DMS53 (cell line): ENCODE data around the gene ATOSB.
"Not testable (repeated sequence)": the region's sequence is repeated elsewhere in the genome, so short reads cannot be mapped to it uniquely, and the experiment has no call there.

Source experiments
- DNase-seq: peaks from one replicate; lab custom pipeline; 2025; lab: John Stamatoyannopoulos, UW

The ATOSB gene

DNA sequence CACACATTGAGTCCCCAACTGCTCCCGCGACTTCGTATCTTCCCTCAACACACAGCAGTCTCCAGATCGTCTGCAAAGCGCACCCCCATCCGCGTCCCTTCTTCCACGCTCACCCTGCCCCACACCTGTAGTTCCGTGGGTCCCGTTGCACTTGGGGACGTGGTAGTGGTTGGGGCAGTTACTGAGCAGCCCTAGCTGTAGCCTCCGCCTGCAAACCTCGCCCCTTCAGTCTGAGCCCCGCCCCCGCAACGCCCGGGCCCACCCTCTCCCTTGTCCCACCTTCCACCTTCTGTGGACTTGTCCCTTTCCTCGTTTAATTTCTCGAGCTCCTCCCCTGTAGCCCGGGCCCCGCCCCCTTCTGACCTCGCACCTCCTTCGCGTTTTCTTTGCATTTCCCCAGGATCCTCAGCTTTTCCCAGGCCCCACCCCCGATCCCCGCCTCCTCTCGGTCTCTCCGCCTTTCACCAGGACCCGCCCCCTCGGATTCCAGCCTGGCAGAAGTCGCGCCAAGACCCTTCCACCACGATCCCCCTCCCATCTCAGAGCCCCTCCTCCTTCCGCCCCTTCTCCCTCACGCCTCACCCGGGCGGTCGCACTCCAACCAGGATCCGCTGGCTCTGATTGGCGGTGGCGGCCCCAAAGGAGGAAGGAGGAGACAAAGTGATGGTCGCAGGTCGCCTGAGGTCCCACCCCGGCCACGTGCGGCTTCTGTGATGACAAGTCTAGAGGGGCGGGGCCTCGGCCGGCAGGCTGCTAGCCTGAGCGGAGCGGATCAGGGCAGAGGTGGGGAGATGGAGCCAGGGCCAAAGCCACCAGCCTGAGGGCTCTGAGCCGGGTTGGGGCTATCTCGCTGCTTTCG is at the start of gene ATOSB:
TSS of gene ATOSB (minus strand) at position 183 of the 859 bp plus-strand sequence. CDS start 7,588 bp downstream, outside the sequence.
- DNase-seq: peak; percentile 97

GRCh38 chr9:35164711-35165110 is 49.0 kb upstream of the ATOSB start:
- no peak for DNase-seq

DNA sequence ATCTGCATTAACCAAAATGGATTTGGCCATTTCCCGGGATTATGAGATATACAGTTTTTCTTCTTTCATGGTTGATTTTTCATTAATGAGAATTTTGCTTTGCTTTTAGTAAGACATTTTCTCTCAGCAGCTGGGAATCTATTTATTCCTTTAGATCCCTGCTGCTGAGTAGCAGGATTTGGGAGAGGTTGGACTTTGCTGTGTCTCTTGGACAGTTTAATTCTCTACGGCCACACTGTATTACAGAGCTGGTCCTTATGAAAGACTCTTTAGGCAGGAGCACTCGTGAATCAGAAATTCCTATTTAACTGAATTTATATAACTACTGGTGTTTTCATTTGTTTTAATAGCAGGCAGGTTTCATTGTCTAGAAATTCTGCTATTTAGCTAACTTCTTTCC is 47.8 kb upstream of the ATOSB start:
- no peak for DNase-seq

- peak; percentile 14 for DNase-seq
Observed at GRCh38 chr9:35162605-35163315, 47.1 kb upstream of the ATOSB start.

- peak; percentile 96 for DNase-seq
Observed at GRCh38 chr9:35161713-35162604, 46.3 kb upstream of the ATOSB start, which contains the start of gene UNC13B. TSS of gene UNC13B (plus strand) at chr9:35162009. CDS start at chr9:35162284, 275 bp downstream.

DNA sequence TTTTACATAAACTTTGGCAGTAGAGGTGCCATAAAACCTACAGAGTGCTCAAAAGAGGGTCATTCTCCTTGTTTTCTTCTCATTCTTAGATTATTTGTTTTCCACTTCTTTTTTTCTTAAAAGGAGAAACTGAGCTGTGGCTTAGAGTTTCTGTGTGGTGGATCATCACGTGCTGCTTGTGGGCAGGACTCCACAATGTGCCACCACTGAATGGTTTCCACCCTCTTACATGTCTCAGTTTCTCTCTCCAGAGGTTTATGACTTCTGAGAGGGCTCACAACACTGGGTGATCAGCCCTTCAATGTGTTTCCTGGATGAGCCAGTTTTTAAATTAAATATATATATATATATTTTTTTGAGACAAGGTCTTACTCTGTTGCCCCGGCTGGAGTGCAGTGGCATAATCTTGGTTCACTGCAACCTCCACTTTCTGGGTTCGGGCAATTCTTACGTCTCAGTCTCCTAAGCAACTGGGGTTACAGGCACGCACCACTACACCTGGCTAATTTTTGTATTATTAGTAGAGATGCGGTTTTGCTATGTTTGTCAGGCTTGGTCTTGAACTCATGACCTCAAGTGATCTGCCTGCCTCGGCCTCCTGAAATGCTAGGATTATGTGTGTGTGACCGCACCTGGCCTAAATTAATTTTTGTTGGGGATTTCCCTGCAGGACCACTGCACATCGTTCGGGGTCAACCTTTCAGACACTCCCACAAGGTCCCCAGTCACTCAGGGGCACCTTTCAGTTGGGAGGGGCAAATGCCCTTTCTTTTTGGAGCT is 43.0 kb upstream of the ATOSB start:
- DNase-seq: no peak

- not testable (repeated sequence) for DNase-seq
Observed at GRCh38 chr9:35157836-35158235, 42.2 kb upstream of the ATOSB start.

GRCh38 chr9:35156781-35157180 is 41.1 kb upstream of the ATOSB start:
- no peak for DNase-seq

DNA sequence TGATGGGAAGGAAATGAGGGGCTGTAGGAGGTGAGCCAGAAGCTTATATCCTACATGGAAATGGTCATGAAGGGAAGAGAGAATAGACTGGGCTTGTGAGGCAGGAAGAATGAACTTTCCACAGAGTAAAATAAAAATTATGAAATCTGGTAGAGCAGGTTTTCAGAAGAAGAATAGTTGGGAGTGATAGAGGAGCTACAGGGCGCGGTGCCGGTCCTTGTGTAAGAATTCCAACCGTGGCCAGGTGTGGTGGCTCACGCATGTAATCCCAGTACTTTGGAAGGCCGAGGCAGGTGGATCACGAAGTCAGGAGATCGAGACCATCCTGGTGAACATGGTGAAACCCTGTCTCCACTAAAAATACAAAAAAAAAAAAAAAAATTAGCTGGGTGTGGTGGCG is 37.3 kb upstream of the ATOSB start:
- no peak for DNase-seq

GRCh38 chr9:35147941-35148563 is 32.4 kb upstream of the ATOSB start:
- not testable (repeated sequence) for DNase-seq

GRCh38 chr9:35142037-35142436 is 26.4 kb upstream of the ATOSB start:
- no peak for DNase-seq

- no peak for DNase-seq
Observed at GRCh38 chr9:35140093-35140492, 24.4 kb upstream of the ATOSB start.

DNA sequence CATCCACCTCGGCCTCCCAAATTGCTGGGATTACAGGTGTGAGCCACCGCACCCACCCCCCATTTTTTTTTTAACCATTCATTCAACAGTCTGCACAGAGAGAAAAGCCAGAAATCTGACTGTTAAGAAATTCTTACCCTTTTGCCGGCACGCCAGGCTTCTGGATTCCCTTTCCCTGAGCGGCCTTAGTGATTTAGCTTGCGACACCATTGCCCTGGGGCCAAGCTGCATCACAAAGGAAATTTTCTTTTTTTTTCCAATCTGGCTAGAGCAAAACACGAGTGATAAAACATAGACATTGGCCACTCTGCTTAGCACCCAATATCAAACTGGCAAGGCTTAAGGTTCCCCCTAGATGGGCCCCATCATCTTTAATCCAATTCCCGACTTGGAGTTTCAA is 21.2 kb upstream of the ATOSB start:
- DNase-seq: no peak

DNA sequence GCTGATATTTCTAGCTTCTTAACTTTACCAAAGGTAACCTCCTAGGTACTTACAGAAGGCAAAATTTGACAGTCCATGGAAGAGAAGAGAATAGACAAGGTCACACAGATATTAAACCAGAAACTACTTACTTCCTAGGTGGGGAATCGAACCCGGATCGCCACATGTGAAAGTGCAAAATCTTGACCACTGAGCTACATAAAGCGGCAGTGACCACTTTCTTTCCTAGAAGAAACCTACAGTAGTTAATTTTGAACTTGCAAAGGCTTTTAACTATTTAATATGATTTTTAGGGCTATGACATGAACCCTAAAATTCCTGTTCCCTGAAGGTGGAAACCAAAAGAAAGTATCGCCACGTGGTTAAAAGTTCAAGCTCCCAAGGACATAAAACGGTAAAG is 20.3 kb upstream of the ATOSB start:
- no peak for DNase-seq

DNA sequence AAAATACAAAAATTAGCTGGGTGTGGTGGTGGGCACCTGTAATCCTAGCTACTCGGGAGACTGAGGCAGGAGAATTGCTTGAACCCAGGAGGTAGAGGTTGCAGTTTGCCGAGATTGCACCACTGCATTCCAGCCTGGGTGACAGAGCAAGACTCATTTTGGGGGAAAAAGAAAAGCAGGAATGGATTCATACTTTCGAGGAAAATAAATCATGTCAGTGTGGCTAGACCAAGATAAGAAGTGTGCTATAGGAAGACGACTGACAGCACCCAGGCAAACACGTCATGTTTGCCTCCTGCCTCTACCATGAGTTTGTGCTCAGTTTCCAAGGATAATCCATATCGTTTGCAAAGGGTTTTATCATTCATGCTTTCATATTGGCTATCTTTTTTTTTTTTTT is 19.3 kb upstream of the ATOSB start:
- DNase-seq: no peak

- DNase-seq: peak; percentile 93
Observed at GRCh38 chr9:35116898-35117551, 1.4 kb upstream of the ATOSB start.

GRCh38 chr9:35116539-35116897 is 856 bp upstream of the ATOSB start:
- DNase-seq: no peak

GRCh38 chr9:35114840-35115628 is 628 bp downstream of the ATOSB start:
- DNase-seq: peak; percentile 66

DNA sequence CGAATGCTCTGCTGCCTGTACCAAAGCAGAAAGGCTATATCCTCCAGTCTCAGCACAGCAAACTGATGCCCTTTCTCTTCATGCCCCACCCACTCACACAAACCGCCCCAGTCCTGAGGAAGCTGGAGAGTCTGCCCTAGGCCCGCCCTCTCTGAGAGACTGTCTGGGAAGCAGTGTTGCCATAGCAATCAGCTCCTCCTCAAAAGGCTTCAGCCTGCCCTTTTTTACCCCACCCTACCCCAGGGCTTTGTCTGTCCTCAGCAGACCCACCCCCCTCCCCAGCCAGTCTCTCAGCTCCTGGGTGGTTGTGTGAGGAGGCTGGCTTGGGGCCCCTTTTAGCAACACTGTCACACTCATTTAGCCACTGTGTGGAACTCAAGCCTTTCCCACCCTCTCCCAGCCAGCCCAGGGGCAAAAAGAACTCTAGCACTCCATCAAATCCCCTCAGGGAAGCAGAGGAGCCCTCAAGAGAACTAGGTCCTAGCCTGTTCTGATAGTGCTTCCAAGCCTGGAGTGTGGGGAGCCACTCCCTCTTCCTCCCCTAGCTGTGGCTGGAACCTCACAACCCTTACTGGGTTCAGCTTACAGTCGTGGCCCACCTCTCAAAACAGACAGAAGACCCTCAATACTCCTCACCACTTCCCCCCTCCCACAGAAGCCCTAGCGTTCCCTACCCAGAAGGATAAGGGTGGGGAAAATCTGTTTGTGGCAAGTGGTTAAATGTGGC is 1.4 kb downstream of the ATOSB start:
- peak; percentile 81 for DNase-seq
